Keratinocyte (primary cell): ENCODE measurements around the gene SLC12A8.

Source experiments
- CTCF ChIP-seq, 3 experiments: IDR thresholded peaks in 1 of 3; conservative IDR thresholded peaks in 1 of 3; optimal IDR thresholded peaks in 1 of 3; 2 replicates in 2 of 3; 3 replicates in 1 of 3; pipeline versions ENCODE3 to v1.5.1; 2011; ENCODE audit warnings: low read length in 3 of 3, mild to moderate bottlenecking in 3 of 3, moderate library complexity in 2 of 3, control low read depth in 1 of 3, inconsistent platforms in 1 of 3; ENCODE audit not compliant: insufficient read depth in 2 of 3; ENCODE audit errors: extremely low read depth in 1 of 3
- EZH2 ChIP-seq: IDR thresholded peaks from one replicate; pipeline ENCODE4 v1.6.1; 2012; ENCODE audit warnings: inconsistent platforms, mild to moderate bottlenecking, low read length, moderate library complexity

- TF ChIP-seq EZH2, result no peak
- TF ChIP-seq CTCF (optimal IDR thresholded peaks at IDR 0.05 in 1 of 3, IDR thresholded peaks at IDR 0.05 in 1 of 3, conservative IDR thresholded peaks at IDR 0.05 in 1 of 3; ENCODE audit: extremely low read depth in 1 of 3, insufficient read depth in 2 of 3, low read length in 3 of 3), result no peak
Measured at GRCh38 chr3:125239266-125239665, 26.7 kb upstream of the SLC12A8 start.
